HEK293T (cell line): ENCODE measurements around the gene GNA14.

ENCODE experiments used
- SP1 ChIP-seq: fragments of 450-650 bp; IDR thresholded peaks from 2 replicates; pipeline ENCODE4 v1.6.1; 2017
- SUZ12 ChIP-seq: fragments of 450-650 bp; IDR thresholded peaks from 2 replicates; pipeline ENCODE4 v1.6.1; 2016; ENCODE audit warnings: mild to moderate bottlenecking
- ZNF384 ChIP-seq: fragments of 450-650 bp; IDR thresholded peaks from 2 replicates; pipeline ENCODE4 v1.6.1; 2016

DNA sequence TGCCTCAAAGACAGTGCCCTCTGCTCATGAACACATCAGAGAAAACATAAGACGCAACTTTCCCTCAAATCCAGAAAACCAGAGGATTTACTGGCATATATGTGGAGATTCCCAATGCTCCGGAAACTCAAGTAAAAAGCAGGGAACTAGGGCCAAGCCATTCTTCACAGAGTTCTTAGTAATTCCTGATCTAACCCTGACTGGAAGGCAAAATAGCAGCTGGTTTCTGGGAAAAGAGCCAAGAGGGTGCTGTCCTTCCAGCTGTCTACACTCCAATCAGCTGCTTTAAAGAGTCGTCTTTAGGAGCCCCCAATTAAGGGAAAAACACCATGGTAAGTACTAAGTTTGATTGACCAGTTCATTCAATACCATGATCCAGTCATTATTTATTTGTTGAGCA, 49.6 kb downstream of the GNA14 start:
- TF ChIP-seq SP1 (no peak), ZNF384 (no peak), SUZ12 (no peak)
